Inflammatory macrophage treated with lipopolysaccharide for 4 hours (primary cell): ENCODE data around the gene PPP1R27.
A peak's percentile ranks its signal among the peaks of the same experiment; 100 is the strongest.

Source experiments
- DNase-seq: peaks from one replicate; pipeline ENCODE4 v3.0.0-alpha.2; 2020

The PPP1R27 gene

DNA sequence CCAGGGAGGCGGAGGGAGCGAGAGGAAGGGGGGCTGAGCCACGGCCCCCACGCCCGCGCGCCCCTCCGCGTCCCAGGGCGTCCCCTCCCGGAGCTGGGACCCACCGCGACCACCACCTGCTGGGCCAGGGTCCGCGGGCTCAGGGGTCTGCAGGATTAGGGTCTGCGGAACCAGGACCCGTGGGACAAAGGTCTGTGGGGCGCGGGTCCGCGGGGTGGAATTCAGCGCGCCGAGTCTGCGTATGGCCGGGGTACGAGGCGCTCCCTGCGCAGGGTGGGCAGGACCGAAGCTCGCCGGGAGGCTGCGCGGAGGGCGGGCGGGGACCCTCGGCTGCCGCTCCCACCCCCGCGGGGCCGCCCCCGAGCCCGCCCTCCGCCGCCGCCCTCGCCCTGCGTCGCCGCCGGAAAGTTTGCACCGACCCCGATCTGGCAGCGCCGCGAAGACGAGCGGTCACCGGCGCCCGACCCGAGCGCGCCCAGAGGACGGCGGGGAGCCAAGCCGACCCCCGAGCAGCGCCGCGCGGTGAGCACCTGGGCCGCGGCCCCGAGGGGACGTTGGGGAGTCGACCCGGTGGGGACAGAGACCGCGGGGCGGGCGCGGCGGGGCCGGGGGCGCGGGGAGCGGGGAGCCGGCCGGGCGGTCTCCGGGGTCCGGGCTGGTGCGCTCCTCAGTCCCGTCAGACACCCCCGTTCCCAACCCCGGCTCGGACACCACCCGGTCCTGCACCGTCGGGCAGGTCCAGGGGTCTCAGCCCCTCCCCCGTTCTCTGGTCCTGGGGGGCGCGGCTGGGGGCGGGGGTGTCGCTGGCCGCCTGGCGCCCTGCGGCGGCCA is 30.9 kb downstream of the PPP1R27 start, which contains the start of gene GCGR:
TSS of gene GCGR (plus strand) at position 423 of the 831 bp plus-strand sequence. CDS start 4,869 bp downstream, outside the sequence.
- no peak for DNase-seq

DNA sequence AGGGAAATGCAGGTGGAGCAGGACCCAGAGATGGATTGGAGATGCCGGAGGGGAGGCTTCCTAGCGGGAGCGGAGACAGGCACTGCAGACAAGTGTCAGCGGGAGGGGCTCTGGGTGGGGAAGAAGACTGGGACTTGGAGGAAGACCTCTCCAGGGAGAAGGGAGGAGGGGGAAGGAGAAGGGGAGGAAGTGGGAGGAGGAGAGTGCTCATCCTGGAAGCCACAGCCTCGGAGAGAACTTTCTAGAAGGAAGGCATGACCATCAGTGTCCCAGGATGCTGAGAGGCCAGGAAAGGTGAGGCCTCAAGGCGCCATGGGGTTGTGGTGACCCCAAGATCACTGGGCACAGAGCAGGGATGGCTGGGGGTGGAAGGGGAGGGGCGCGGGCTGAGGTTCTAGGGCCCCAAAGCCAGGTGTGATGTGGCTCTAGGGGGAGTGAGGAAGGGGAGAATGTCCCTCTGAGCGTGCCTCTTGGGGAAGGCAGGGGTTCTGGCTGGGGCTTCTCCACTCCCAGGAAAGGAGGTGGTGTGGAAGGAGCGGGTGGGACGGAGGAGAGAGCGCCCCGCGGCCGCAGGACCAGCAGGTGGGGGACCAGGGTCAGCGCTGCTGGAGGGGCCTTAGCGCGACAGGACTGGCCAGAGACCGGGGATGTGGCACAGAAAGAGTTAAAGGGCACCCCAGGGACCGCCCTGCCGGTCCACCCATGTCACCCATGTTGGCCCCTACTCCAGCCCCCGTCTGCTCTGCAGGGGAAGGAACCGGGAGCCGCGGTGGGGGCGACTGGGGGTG is 31.8 kb downstream of the PPP1R27 start:
- DNase-seq: no peak

- DNase-seq: no peak
Measured at GRCh38 chr17:81802048-81802758, 32.6 kb downstream of the PPP1R27 start.

- no peak for DNase-seq
Measured at GRCh38 chr17:81801327-81801726, 33.5 kb downstream of the PPP1R27 start.

GRCh38 chr17:81794509-81794908 is 40.3 kb downstream of the PPP1R27 start:
- peak; percentile 8 for DNase-seq

- DNase-seq: no peak
Measured at GRCh38 chr17:81794074-81794476, 40.8 kb downstream of the PPP1R27 start.

- no peak for DNase-seq
Measured at GRCh38 chr17:81792675-81793615, 41.9 kb downstream of the PPP1R27 start.
